Measurements from ENCODE around the gene LDLRAD3.
"Not testable (repeated sequence)": the region's sequence is repeated elsewhere in the genome, so short reads cannot be mapped to it uniquely, and the experiment has no call there.

The LDLRAD3 gene

DNA sequence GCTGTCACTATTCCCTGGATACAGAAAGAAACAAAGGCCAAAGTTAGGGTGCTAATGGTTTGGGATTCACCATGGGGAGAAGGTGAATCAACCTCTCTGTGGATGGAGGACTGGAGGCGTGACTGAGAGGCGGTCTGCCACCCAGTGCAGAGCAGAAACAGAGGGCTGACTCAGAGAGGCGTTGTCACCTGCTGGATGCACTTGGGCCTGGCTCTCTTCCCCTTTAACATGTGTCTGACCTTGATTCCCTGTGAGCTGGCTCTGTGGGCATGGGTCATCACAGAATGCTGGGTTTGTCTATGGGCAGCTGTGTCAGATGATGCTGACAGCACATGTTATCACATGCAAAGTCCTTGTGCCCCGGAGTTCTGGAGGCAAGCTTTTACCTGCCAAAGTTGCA, 75.9 kb downstream of the LDLRAD3 start:
- no peak for DNase-seq (ENCODE audit: low spot score)

DNA sequence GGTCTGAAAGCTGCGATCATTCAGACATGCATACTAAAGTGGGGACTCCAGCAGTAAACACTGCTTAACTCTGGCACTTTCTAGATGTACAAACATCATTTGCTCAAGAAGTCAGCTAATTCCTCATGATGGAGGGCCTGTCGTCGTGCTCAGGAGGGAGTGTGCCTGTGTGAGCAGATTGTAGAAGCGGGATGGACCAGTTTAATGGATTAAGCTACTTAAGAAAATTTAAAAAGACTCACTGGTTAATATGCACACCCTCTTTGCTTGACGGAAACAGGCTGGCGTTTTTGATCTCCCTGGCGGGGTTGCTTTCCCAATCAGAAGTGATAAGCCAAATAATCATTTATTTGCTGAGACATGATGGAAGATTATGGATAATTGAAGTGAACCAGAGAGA, 79.0 kb downstream of the LDLRAD3 start:
- no peak for DNase-seq (ENCODE audit: low spot score)

DNA sequence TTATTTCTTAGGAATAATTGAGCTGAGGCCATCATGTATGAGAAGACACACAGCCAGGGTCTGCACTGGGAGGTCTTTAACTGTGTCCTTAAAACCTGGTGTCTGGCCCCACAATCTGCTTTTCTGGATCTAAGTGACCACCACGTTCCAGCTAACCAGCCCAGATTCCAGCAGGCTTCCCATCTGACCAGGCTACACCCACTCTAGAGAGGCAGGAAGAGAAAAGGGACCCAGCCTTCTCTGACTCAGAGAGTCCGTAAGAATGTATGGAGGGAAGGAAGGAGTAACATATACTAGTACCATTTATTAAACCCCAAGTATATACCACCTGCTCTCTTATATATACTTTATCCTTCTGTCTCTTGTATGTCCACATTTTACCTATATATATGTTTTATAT, 80.1 kb downstream of the LDLRAD3 start:
- DNase-seq (ENCODE audit: low spot score): no peak

DNA sequence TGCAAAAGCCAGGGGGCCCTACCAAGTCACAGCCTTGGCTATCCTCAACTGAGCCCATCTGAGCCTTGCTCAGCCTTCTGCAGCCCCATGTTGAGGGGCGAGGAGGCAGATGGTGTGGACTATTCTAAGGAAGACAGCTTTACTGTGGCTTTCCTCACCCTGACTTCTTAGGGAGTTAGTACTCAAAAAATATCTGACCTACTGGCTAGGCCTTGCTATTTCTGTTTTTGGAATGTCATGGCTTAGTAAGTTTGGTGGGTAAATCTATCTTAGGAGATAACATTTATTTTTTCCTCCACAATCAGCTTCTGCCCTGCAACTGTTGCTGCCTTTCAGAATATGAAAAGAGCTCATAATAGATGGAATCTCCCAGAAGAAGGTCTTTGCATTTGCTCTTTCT, 80.9 kb downstream of the LDLRAD3 start:
- DNase-seq (ENCODE audit: low spot score): no peak

DNA sequence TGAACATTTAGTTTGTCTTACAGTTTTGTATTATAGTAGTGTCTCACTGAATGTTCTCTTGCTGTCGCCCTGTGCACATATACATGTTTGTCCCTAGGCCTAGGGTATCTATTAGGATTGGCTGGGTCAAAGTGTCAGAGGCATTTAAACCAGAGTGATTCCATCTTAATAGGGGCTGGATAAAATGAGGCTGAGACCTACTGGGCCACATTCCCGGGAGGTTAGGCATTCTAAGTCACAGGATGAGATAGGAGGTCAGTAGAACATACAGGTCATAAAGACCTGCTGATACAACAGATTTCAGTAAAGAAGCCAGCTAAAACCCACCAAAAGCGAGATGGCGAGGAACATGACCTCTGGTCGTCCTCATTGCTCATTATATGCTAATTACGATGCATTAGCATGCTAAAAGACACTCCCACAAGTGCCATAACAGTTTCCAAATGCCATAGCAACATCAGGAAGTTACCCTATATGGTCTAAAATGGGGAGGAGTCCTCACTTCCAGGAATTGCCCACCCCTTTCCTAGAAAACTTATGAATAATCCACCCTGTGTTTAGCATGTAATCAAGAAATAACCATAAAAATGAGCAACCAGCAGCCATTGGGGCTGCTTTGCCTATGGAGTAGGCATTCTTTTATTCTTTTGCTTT, 82.6 kb downstream of the LDLRAD3 start:
- DNase-seq (ENCODE audit: low spot score): no peak

DNA sequence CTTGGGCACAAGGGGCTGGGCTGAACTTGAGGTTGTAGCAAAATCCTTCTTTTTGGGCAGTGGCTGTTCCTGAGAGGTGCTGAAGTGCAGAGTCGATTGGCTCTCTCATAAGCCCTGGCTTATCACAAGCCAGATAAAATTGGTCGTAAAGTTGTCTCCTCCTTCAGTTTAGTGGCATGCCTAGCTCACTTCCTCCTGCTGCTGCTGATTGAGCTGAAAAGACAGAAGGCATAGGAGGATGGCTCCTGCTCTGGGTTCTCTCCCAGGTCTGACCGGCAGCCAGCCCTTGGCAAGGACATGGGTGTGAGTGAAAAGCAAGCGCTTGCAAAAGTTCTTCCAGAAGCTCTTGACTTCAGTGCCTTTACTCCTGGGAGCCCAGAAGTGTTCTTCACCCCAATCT, 83.9 kb downstream of the LDLRAD3 start:
- no peak for DNase-seq (ENCODE audit: low spot score)

DNA sequence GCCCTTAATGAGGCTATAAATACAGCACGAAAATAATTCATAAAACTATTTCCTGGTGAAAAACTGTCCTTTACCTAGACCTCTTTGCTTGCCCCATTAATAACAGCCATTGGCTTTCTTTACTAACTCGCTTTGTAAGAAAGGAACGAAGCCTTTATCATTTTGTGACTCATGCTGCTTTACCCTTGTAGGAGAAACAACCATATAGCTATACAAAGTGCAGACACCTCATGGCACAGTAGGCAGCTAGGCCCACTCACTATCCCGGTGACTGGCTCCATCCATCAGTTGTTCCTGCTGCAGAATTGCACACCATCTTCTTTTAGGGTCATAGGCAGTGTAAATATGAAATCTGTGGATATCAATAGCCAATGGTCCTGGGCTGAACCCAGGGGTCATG, 85.8 kb downstream of the LDLRAD3 start:
- DNase-seq (ENCODE audit: low spot score): no peak

DNA sequence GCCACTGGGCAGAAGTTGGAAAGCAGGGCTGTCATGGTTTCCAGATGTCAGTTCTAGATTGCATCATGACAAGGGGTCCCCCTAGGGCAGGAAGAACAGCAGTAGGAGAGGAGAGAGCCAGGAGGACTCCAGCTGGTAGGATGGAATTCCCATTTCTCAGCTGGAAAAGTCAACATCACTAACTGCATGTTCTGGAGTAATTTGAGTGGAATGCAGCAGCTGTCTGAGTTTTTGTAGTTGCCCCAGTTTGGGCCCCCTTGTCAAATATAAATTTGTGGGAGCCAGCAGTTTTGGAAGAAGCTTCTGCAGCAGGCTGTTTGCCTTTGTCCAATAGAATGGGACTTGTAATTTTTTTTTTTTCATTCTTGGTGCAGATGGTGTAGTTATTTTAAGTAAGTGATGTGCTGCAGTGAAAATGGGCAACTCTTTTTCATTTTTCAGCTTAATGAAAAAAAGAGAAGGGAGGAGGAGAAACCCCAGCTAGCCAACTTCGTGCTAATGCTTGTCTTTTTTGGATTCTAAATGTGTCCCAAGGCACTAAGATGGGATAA, 86.9 kb downstream of the LDLRAD3 start:
- no peak for DNase-seq (ENCODE audit: low spot score)

DNA sequence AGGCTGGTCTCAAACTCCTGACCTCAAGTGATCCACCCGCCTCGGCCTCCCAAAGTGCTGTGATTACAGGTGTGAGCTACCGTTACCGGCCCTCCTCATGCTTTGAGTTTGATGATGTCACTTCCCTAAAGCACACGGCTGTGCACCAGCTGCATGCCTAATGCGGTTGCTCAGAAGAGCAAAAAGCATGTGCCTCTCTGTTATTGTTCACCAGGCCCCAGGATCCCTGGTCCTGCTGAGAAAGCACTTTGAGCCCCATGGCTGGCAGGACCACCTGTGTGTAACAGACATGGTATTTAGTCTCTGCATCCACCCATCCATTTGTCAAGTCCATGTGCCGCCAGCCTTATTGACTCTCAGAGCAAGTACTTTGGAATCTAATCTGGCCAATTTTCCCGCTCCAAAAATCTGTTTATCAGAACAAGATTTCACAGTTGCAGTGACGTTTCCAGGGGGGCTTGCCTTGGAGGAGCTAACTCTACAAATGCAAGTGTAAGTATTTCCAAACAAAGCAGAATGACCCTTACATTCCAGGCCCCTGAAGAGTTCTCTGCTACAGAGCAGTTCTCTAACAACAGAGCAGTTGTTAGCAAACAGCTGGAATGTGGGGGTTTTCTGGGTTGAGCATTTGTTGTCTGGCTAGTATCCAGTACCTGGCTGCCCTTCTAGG, 89.4 kb downstream of the LDLRAD3 start:
- no peak for DNase-seq (ENCODE audit: low spot score)

DNA sequence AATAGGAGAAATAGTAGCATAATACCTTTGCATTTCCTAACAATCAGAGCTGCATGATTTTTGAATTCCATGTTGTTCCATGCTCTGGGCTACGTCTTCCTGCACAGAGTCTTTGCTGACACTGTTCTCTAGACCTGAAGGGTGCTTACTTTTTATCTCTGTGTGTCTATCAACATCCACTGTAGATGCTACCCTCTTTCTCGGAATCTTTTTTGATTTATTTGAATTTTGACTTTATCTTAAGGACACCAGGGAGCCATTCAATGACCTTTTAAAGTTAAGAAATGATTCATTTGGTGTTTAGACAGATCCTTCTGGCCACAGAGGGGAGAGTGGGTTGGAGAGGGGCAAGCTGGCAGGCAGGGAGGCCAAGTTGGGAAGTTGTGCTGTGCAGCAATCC, 90.1 kb downstream of the LDLRAD3 start:
- DNase-seq (ENCODE audit: low spot score): no peak

DNA sequence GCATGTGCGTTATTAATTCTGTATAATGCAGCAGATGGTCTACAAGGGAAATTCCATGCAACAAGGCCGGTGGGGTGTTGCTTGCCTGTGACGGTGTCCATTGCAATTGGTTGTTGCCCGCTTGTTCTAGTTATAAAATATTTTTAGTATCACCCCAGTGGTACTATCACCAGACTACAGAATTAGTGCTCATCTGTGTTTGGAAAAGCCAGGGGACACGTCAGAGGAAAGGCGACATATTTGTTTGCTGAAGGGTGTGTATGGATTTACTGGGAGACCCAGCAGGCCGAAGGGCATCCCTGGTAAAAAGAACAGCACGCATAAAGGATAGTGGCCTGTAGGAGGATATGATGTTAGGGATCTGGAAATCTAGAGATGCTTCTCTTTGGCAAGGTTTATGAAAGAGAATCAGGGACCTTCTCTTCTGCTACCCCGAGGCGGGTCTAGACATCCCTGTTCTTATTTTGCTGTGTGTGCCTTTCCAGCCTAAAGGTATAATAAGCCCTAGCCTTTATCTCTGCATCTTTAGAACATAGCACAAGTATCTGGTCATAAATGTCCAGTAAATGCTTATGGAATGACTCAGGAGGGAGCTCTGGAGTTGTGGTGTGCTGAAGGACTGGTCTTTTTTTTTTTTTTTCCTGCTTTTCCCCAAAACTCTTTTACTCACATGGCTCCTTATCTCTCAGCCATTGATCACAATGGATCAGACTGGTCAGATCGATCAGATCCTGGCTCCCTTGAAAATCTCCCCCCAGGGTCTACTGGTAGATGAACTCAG, 90.9 kb downstream of the LDLRAD3 start:
- no peak for DNase-seq (ENCODE audit: low spot score)

DNA sequence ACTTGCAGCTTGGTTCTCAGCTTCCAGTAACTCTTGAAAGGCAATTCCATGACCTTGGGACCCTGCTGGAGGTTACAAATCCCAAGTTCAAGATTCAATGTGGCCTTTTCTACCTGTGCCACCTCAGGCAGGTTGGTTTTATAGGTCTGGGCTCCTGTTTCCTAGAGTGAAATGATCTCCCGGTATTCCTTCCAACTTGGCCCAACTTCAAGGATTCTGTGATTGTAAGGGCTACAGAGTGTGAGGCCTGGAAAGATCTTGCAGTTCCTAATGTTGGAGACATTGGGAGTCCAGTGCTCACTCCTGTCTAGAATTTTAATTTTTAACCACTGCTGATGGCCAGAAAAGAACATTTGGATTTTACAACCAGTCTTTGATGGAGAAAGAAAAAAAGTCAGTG, 91.6 kb downstream of the LDLRAD3 start:
- no peak for DNase-seq (ENCODE audit: low spot score)

DNA sequence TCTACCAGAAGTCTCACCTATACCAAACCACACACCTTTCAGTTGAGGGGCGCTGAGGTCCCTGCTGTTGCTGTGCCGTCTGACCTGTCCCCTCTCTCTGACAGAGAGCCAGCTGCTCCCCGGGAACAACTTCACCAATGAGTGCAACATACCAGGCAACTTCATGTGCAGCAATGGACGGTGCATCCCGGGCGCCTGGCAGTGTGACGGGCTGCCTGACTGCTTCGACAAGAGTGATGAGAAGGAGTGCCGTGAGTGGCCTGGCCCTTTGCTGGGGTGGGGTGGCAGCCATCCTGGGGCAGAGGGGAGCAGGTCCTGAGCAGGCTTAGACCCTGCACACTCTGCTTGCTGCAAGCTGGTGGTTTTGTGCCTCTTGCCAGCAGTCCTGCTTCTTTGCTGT, 92.1 kb downstream of the LDLRAD3 start:
- no peak for DNase-seq (ENCODE audit: low spot score)

DNA sequence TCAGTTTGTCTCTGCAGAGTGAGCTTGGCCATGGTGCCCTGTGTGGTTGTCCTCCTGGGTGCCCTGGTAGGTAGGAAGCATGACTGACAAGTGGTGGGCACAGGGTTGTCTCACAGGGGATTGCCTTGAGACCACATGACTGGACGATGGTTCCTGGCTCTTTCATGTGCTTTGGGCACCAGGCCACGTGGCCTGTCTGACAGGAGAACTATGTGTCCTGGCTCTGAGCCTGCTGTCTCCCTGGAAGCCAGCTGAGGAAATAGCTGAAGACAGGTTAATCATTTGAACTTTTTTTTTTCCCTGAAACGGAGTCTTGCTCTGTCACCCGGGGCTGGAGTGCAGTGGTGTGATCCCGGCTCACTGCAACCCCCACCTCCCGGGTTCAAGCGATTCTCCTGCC, 93.2 kb downstream of the LDLRAD3 start:
- DNase-seq (ENCODE audit: low spot score): no peak

DNA sequence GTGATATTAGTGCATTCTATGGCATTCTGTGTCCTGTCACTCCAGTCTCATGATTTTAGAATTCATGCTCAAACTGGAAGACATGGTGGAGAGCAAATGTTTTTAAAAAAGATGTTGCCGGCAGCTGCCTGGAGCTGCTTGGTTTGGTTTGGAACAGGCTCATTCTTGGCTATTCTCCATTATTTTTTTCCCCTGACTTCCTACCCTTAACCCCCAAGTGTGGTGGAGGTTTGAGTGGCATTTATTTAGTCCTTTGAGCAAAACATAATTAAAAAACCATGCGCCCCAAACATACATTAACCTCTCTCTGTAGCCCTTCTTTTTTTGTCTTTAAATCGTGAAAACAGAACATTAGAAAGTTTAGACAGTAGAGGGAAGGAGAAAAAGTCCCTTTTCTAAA, 94.7 kb downstream of the LDLRAD3 start:
- DNase-seq (ENCODE audit: low spot score): no peak

DNA sequence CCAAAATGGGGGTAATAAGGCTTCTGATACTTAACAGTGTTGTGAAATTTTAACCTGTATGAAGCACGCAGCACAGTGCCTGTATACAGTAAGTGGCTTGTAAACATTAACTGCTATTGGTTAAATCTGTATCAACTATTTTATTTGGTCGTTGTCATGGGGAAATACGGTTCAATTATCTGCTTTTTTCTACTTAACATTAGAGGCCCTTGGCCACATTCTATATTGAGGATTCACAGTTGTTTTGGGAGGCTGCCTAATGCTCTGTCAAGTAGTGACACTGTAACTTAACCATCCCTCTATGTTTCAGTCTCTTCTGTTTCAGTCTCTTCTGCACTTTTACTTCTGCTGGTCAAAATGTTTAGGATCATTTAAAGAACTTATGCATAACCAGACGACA, 95.6 kb downstream of the LDLRAD3 start:
- no peak for DNase-seq (ENCODE audit: low spot score)

DNA sequence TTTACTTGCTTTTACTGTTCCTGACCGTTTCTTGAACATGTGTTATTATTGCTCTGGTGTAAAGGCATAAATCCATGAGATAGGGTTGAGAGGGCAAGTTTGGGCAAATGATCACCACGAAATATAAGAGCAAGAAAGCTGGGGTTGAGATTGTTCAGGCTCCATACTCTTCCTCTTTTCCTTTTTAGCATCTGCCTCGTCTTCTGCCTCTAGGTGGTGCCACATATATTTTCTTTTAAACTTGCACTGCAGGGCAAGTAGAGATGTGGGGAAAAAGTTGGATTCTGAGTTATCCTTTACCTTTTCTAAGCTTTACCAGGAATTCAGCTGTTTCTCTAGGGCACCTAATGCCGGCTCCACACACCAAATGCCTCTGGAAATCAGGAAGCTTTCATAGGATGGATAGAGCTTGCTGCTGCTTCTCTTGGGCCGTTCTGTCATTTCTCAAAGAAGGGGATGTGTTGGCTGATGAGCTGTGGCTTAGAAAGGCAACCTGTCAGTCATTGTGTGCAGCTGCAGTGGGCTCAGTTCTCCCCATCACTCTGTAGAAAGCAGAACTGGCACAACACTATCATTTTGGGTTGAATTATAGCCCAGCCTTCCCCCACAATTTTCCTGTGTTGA, 98.2 kb downstream of the LDLRAD3 start:
- no peak for DNase-seq (ENCODE audit: low spot score)

DNA sequence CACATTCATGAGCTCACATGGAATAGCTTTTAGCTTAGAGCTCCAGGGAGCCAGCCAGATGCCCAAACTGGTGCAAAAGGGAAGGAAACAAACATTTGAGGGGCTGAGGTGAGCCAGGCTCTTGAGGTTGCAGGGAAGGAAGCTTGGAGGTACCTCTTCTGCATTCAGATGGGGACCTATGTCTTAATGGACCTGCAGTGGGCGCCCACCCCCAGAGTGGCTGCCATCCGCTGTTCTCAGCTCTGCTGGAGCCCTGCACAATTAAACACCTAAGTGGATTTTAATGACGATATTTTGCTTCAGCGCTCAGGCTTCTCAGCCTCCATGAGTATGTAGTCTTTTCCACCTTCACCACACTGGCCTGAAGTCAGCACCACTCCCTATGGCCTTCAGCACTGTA, 100.8 kb downstream of the LDLRAD3 start:
- DNase-seq (ENCODE audit: low spot score): no peak

DNA sequence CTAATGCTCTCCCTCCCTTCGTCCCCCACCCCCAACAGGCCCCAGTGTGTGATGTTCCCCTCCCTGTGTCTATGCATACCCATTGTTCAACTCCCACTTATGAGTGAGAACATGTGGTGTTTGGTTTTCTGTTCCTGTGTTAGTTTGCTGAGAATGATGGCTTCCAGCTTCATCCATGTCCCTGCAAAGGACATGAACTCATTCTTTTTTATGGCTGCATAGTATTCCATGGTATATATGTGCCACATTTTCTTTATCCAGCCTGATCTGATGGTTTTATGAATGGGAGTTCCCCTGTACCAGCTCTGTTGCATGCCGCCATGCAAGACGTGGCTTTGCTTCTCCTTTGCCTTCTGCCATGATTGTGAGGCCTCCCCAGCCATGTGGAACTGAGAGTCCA, 102.1 kb downstream of the LDLRAD3 start:
- not testable (repeated sequence) for DNase-seq (ENCODE audit: low spot score)

DNA sequence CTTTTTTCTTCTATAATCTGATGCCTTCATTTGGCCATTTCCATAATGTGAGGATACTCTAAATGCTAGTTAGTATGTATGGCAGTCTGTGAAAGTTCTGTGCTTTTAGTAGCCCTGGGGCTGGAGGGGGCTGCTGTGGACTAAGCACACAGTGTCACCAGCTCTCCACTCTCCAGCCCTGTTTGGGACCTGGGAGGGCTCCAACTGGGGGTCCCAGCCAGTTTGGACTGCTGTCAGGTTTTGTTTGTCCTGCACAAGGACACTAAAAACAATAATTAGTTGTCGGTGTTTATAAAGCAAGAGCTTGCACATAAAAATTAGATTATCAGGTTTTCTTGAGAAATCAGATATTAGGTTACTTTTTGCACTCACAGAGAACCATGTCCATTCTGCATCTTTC, 103.1 kb downstream of the LDLRAD3 start:
- DNase-seq (ENCODE audit: low spot score): no peak

DNA sequence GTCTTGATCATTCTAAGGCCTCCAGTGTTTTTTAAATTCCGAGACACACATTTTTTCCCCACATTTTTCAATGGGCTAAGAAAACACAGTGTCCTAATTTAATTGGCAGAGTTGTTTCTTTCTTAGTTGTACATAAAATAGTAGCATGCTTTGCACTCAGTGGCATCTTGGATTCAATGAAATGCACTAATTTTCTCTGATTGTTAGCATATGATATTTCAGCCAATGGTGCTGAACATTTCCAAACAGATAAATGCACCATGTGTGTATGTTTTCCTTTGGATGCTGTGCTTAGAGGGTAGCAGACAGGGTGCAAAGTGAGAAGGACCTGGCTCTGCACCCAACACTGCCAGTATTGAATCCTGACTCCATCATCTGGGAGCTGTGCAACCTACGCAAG, 103.5 kb downstream of the LDLRAD3 start:
- no peak for DNase-seq (ENCODE audit: low spot score)

DNA sequence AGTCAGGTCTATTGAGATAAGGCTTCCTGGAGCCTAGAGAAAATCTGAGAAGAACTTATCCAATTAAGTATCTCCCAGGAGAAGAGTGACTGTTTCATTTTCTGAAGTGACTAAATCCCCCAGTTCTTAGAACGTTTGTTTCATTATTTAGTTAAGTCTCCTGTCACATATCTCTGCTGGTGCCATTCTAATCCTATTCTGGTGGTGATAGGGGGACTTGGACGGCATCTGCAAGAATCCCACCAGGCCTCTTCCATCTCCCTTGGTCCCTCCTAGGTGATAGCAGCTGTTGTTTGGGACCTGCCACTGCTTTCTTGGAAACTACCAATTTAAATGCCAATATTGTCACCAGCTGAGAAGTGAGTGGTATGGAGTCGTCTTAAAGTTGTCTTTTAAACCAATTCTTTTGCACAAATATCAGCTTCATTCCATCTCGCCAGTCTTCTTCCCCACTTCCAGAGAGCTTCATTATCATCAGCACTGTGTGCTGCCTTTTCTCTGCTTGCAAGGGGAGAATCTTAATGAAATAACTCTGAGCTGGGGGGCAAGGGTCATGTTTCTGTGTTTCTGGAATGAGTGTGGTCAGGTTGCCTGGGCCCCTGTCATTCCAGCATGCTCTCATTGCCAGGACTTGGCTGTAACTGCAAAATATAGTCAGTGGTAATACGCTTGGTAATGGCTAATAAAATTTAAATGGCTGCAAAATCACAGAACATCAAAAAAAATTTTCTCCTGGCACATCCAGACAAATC, 104.8 kb downstream of the LDLRAD3 start:
- DNase-seq (ENCODE audit: low spot score): no peak

Data from globus pallidus (tissue), 1 donor.